ENCODE measurements around the gene SH2D1B.

DNA sequence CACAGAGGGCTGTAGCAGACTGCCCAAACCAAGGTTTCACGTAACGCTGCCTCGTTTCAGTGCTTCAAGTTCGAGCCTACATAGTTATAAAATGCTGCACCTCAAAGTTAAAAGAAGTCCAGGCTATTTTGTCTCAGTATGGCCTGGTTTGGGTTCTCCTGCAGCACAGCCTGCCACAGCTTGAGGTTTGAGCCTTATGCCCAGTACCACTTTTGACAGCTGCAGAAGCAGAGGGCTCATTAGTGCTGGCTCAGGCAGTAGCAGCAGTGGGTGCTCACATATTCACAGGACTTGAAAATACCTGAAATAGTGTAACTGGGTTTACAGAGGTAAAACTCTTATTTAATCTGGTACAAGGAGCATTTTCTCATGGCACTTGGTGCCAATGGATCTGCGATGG lies 50.6 kb downstream of the SH2D1B start:
- TF ChIP-seq EZH2 (IDR thresholded peaks at IDR 0.05; ENCODE audit: borderline replicate concordance, low read depth, low read length, severe bottlenecking), result no peak
- TF ChIP-seq POLR2A (IDR thresholded peaks at IDR 0.05; ENCODE audit: low read depth, low read length), result no peak
- no peak for TF ChIP-seq JUN (IDR thresholded peaks at IDR 0.05; ENCODE audit: borderline replicate concordance, insufficient read depth, insufficient read length, low read depth)
- TF ChIP-seq, protein P1, sequence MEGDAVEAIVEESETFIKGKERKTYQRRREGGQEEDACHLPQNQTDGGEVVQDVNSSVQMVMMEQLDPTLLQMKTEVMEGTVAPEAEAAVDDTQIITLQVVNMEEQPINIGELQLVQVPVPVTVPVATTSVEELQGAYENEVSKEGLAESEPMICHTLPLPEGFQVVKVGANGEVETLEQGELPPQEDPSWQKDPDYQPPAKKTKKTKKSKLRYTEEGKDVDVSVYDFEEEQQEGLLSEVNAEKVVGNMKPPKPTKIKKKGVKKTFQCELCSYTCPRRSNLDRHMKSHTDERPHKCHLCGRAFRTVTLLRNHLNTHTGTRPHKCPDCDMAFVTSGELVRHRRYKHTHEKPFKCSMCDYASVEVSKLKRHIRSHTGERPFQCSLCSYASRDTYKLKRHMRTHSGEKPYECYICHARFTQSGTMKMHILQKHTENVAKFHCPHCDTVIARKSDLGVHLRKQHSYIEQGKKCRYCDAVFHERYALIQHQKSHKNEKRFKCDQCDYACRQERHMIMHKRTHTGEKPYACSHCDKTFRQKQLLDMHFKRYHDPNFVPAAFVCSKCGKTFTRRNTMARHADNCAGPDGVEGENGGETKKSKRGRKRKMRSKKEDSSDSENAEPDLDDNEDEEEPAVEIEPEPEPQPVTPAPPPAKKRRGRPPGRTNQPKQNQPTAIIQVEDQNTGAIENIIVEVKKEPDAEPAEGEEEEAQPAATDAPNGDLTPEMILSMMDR (IDR thresholded peaks at IDR 0.05; ENCODE audit: extremely low read depth in 1 of 2, insufficient read depth in 1 of 2, low read depth in 1 of 2, low read length in 2 of 2), result no peak
- TF ChIP-seq, protein P2, sequence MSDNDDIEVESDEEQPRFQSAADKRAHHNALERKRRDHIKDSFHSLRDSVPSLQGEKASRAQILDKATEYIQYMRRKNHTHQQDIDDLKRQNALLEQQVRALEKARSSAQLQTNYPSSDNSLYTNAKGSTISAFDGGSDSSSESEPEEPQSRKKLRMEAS (IDR thresholded peaks at IDR 0.05; ENCODE audit: insufficient read depth, insufficient read length), result no peak
- no peak for TF ChIP-seq FOS (IDR thresholded peaks at IDR 0.05; ENCODE audit: borderline replicate concordance, insufficient read depth, low read length)
- no peak for TF ChIP-seq POLR2AphosphoS5 (IDR thresholded peaks at IDR 0.05; ENCODE audit: insufficient read depth, low read depth, low read length)
